GM19025 (cell line): Measurements from ENCODE around the gene ADAM30.
"Not testable (repeated sequence)": the region's sequence is repeated elsewhere in the genome, so short reads cannot be mapped to it uniquely, and the experiment has no call there.

ENCODE experiments used
- ATAC-seq: cut with Tn5 transposase; IDR thresholded peaks from one replicate; pipeline ENCODE4 v1.9.1; 2021; ENCODE audit warnings: mild to moderate bottlenecking, low read depth, moderate library complexity; ENCODE audit not compliant: unreplicated experiment

ADAM30 gene

DNA sequence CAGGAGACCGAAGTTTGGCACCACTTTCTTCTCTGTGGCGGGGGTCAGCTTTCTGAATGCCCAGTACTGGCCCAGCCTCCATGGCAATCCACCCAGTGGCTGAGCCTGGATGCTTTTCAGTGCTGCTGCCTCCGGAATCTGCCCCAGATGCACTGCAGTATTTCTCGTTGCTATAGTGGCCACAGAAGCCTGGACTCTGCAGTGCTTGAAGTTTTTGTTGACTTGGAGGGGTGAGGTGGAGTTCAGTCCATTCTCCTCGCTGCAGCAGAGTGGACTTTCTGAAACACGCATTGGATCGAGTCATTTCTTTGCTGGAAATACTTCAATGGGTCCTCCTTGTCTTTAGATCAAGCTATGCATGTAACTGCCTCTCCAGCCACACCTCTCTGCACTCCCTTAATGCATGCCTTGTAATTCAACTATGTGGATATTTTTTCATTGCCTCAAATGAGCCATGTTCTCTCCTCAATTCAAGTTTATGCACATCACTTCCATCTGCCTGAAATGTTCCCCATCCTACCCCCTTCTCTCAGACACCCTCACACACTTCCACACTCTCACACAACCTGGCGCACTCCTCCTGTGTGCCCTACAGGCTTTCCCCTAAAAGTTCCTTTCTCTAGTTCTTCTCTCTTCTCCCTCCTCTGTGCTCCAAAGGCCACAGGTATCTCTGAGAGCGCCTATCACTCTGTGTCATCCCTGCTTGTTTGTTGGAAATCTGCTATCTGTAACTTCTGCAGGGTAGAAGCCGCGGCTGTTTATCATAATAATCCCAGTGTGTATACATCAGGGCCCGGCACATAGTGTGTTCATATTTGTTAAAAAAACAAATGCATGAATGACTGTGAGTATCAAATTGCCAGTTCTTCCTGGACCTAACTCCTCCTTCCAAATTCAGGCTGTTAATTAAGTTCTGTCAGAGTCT lies 16.5 kb downstream of the ADAM30 start:
- no peak for ATAC-seq

DNA sequence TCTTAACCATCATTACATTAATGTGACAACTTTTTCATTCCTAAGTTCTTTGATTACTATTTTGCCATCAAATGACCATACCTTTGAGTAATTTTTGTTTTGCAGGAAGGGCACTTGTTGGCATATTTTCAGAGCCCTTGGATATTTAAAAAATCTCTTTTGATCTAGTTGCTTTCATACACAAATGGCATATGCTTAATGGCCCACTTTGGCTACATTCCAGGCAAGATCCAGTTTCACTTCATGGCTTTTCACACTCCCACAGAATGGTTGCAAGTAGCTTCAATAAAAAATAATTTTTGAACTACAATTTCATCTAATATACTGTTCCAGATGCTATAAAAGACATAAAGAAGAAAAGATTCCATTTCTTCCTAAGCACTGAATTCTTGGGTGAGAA lies 18.1 kb downstream of the ADAM30 start:
- no peak for ATAC-seq

DNA sequence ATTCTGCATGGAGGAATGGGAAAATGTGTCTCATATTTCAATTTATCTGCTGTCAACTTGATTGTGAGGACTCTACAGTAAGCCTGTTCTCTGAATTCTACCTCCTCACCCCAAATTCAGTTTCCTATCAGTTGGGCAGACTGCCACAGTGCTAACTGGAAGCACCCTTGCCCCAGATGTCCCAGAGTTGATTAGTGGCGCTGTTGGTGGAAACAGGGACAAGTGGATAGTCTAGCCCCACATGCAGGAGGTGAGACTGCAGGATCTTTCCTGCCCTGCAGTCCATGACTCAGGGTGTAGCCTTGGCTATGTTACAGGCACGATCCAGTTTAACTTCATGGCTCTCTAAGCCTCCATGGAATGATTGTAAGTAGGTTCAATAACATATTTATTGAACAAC lies 22.1 kb downstream of the ADAM30 start:
- ATAC-seq: no peak

DNA sequence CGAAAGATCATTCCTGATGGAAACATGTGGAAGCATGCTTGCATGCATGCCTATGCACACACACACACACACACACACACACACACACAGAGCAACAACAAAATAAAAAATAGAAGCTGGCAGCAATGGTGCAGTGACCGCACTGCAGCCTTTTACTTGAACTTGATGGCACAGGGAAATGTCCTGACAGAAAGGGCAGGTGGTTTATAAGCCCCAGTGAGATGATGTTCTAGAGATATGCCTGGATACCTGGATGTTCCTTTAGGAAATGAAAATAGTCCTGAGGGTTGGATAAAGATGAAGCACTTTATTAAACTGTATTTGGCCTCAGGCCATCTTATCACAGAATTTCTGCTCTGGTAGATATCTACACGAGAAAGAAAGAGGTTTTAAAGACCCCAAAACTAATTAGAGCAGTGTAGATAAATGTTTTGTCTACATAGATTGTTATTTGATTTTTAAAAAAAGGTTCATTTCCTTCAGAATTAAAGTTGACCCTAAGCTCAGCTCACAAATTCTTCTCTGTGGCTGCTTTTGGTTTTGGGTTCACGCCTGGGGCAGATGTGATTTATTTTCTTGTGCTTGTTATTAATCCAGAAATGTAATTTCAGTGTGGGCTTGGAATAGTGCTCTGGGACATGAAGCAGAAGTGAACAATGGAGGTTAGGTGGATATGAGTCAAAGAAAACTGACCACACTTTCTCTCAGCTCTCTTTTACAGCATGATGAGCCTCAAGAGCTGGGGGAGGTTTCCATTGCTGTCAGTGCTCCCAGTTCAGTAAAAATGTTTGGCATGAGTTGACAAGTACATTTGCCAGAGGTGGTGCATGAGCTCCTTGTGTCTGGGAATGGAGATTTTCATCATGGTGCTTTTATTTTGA lies 22.9 kb downstream of the ADAM30 start:
- ATAC-seq: no peak

DNA sequence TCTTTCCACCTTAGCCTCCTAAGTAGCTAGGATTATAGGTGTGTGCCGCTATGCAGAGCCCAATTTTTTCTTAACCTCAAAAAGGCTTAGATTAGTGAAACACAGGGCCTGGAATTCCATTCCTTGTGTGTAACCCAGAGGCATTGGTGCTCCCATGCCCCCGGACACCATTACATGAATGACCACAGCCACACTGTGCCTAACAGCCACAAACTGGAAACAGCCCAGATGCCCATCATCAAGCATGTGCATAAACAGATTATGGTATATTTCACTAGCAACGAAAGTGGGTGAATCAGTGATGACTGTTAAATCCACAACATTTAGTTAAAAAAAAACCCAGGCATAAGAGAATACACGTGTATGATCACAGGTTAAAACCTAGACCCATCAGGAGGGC lies 24.4 kb downstream of the ADAM30 start:
- ATAC-seq: no peak

- ATAC-seq: no peak
These were observed 25.3 kb downstream of the ADAM30 start for GRCh38 chr1:119870917-119871596.

DNA sequence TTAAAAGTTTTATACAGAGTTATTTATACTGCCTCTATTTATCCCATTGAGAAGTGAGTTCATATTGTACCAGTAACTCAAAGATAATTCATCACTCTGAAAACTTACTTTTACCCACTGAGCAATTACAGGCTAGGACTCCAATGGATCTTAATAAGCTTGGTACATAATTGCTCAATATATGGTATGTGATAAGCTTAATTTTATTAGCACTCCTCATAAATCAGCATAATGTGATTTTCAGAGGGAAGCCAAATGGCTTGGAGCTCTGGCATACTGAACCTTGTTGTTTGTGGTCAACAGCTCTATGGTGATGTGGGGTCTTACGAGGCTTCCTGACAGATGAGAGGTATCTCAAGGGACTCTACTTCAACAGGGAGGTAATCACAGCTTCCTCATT lies 26.3 kb downstream of the ADAM30 start:
- no peak for ATAC-seq

- no peak for ATAC-seq
These were observed 28.1 kb downstream of the ADAM30 start for GRCh38 chr1:119868176-119868575.

- no peak for ATAC-seq
These were observed 29.9 kb downstream of the ADAM30 start for GRCh38 chr1:119866451-119866850.

DNA sequence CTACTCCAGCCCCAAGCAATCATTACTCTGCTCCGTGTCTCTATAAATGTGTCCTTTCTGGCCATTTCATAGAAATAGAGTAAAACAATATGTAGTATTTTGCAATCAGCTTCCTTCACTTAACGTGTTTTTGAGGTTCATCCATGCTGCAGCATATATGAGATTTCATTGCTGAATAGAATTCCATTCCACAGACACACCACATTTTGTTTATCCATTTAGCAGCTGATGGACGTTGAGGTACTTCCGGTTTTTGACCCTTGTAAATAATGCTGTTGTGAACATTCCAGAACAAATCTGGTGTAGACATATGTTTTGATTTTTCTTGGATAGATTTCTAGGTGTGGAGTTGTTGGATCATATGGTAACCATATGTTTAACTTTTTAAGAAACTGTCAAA lies 30.7 kb downstream of the ADAM30 start:
- no peak for ATAC-seq

GRCh38 chr1:119862276-119862675 lies 34.0 kb downstream of the ADAM30 start:
- ATAC-seq: no peak

- ATAC-seq: no peak
These were observed 34.8 kb downstream of the ADAM30 start for GRCh38 chr1:119861547-119861946.

DNA sequence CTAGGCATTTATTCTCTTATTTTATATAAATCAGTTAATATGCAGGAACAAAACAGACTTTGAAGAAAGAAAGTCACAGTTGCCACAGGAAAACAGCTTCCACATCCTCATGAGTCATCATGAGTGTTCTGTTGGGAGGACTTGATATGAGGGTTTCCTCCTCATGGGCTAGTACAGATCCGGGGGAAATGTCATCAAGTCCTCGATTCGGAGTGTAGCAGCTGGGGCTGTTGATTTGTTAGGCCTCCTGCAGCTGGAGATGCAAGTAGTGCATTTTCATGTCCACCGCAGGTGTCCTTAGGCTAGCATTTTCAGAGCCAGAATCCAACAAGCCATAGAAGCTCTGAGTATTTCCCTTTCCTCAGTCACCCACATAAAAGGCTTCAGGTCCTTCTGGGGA lies 36.7 kb downstream of the ADAM30 start:
- no peak for ATAC-seq

DNA sequence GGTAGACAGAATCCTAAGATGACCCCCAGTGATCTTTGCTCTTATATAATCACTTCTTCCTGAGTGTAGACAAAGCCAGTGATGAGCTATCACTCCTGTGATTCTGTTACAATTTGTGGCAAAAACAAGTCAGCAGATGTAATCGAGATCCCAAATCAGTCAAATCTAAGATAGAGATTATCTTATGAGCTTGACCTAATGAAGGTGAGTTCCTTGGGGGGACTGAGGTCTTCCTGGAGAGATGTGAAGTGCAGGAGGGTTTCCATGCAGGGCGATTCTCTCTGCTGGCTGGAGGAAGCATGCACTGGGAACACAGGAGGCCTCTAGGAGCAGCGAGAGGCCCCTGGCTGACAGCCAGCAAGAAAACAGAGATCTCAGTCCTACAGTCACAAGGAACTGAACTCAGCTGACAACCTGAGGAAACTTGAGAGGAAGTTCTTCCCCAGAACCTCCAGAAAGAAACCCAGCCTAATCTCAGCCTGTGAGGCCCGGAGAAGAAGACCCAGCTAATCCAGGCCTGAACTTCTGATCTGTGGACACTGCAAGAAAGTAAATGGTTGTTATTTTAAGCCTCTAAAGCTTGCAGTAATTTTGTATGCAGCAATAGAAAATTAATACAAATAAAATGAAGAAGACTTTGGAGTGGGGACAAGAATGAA lies 37.6 kb downstream of the ADAM30 start:
- ATAC-seq: not testable (repeated sequence)

DNA sequence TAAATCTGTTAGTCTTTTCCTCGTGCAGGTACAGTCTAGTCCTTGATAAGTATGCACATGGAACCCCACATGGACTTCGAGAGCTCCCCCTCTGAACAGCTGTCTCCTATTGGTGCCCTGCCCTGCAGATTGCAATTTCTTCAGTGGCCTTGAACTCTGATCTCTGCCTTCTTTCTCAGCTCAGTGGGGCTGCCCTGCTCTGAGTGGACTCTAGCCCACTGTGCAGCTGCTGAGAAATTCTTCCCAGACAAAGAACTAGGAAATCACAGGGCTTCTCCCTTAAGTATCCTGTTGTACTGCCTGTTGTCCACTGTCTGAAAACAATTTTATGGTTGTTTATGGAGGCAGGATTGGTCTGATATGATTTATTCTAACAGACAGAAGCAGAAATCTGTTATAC lies 38.2 kb downstream of the ADAM30 start:
- no peak for ATAC-seq

DNA sequence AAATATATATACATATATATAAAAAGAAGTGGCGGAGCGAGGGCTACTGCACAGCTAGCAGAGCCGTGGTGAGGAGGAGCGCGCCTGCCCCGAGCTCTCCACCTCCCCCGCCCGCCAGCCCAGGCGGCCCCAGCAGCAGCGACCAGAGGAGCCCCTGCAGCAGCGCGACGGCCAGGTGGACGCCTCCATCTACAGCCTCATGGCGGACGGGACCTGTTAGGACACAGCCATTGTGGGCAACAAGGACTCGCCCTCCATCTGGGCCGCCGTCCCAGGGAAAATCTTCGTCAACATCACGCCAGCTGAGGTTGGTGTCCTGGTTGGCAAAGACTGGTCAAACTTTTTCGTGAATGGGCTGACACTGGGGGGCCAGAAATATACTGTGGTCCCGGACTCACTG lies 43.2 kb downstream of the ADAM30 start:
- no peak for ATAC-seq

DNA sequence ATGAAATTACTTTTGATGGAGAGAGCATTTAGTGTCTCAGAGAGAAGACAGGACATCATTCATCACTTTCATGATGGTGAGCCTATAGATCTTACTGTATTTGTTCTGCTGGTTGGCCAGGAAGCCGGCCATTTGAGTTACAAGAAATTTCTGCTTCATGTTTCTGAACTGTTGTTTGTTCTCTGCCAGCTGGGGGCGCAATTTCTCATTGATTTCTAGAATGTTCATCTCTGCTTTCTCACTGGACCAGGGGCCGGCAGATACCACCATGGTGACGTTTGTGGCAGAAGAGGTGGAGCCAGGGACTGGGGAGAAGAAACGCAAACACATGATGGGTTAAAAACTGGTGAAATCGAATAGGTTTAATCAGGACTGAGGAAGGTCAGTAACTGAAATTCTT lies 52.1 kb downstream of the ADAM30 start:
- not testable (repeated sequence) for ATAC-seq
